Right renal pelvis (tissue), 4 donors: ENCODE results near the gene EID1. TPM values are rescaled to one million over a fixed set of nuclear protein-coding genes. Genes with fewer than 3 reads are reported as not detected.

Experiments used
- DNase-seq, 4 donors: peaks; one replicate each; pipeline ENCODE4 v3.0.0-alpha.2; 2013; ENCODE audit warnings: low read depth in 4 of 4, low spot score in 3 of 4, missing footprints in 1 of 4
- polyA plus RNA-seq, 4 donors: library from polyadenylated mRNA; unstranded; fragments of 120-200 nt; gene quantifications; one replicate each; pipeline ENCODE4 v1.2.1, GENCODE V29; 2013; ENCODE audit not compliant: insufficient read length in 4 of 4

Gene EID1
- polyA plus RNA-seq, 4 donors = 298 to 366 (median 329) TPM

- DNase-seq = no peak
These were observed 9.9 kb upstream of the EID1 start for GRCh38 chr15:48868023-48868422.

GRCh38 chr15:48868536-48868935 lies 9.4 kb upstream of the EID1 start:
- DNase-seq = no peak

DNA sequence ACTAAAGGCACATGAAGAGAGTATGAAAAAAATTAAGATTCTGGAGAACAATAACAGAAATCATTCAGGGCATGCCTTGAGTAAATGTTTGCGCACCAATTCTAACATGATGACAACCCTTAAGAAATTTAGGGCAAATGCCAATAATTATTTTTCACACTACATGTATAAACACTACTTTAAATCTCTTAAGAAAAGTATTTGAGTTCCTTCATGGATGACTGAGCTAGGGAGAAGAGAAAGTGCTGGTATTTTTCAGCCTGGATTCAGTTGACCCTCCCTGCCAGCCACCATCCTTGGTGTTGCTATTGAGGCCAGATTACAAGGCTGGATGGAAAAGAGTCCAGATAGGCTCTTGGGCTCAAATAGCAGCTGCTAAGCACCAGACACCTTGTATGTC lies 8.0 kb upstream of the EID1 start:
- no peak for DNase-seq

DNA sequence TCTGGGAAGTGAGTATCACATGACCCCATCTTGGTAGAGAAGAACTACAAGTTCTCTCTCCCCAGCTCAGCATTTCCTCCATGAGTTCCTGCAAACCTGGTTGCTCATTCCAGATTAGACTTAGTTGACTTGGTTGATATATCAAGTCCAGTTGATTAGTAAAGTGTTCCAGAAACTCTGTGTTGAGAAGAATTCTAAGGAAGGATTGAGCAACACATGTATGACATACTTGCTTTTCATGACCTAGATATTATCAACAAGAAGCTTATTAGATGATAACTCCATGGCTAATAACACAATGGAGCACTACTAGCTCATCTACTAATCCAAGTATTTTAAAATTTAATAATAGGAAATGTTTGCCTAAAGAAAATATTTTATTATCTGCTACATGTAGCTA lies 6.4 kb upstream of the EID1 start:
- no peak for DNase-seq

DNA sequence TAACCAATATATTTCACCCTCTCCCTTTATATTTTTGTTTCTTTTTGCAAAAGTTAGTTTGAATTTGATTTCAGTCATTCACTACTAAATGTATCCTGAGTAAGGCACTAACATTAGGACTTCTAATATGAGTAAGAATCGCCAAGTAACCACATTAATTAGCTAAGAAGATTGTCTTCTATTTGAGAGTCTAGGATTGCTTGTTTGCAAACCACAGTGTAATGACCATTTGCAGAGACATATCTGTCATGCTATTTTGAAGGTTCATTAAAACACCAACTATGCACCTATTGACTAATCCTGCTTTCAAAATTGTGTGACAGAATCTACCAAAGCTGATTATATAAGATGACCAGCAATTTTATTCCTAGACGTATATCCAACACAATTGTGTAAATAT lies 5.3 kb upstream of the EID1 start:
- DNase-seq = no peak

DNA sequence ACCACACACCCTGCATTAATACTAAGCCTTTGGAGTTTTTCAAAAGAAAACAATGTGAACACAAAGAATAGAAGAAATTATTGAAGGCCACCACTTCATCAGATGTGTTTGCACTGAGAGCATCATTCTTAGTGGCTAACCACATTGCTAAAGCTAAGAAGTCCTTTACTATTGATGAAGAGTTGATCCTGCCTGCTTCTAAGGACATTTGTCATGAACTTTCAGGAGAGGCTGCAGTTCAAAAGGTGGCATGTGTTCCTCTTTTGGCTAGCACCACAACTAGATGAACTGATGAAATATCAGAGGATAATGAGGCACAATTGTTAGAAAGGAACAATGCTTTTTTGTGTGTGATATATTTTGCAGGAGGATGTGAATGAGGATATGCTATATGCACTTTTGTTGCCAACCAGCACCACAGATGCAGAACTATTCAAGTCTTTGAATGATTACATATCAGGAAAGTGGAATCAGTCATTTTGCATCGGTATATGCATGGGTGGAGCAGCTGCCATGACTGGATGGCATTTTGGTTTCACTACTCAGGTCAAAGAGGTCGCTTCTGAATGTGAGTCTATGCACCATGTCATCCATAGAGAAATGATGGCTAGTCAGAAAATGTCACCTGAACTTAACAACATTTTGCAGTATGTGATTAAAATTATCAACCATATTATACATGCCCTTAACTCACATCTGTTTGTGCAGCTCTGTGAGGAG lies 2.5 kb upstream of the EID1 start:
- DNase-seq = no peak

GRCh38 chr15:48876057-48876456 lies 1.9 kb upstream of the EID1 start:
- no peak for DNase-seq

GRCh38 chr15:48880070-48880634 lies 2.2 kb downstream of the EID1 start:
- no peak for DNase-seq

GRCh38 chr15:48883699-48884098 lies 5.8 kb downstream of the EID1 start:
- no peak for DNase-seq

DNA sequence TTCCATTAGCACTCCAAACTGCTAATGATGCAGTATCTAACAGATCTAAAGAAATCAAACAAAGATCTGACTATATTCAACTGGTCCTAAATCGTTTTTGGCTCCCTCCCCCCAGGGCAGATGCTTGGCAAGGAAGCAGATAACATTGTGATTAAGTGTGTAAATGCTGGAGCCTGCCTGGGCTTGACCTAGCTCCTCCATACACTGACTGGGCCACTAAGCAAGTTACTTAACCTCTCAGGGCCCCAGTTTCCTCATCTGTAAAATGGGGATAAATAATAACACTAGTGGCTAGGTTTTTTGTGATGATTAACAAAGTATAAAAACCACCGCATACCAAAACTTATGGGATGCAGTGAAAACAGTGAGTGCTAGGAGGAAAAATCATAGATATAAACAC lies 9.2 kb downstream of the EID1 start:
- DNase-seq = no peak

GRCh38 chr15:48888191-48888590 lies 10.3 kb downstream of the EID1 start:
- DNase-seq = no peak

GRCh38 chr15:48888836-48889235 lies 10.9 kb downstream of the EID1 start:
- DNase-seq = no peak

GRCh38 chr15:48889925-48890324 lies 12.0 kb downstream of the EID1 start:
- DNase-seq = no peak

DNA sequence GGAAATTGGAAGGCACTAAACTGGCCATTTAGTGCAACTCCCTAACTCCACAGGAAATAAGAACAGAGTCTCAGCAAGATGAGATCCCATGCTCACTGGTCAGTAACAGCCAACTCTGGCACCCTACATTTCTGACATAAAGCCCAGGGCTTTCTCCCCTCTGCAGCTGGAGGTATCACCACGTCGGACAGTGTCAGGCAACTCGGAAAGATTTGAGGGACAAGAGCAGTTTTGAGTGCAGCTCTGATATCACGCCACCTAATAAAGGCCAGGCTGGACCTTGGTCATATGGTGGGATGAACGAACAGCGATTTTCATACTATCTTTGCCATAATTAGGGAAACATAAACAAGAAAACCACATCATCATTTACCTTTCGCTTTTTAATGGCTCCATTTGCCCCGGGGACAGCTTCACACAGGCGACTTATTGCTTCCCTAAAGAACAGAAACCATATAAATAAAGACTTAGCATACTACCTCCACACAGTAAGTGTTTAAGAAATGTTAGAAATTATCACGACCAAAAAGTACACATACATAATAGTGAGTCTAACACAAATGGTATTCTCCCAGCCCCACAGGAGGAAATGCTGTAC lies 12.5 kb downstream of the EID1 start:
- DNase-seq = no peak

GRCh38 chr15:48891232-48891765 lies 13.4 kb downstream of the EID1 start:
- no peak for DNase-seq

DNA sequence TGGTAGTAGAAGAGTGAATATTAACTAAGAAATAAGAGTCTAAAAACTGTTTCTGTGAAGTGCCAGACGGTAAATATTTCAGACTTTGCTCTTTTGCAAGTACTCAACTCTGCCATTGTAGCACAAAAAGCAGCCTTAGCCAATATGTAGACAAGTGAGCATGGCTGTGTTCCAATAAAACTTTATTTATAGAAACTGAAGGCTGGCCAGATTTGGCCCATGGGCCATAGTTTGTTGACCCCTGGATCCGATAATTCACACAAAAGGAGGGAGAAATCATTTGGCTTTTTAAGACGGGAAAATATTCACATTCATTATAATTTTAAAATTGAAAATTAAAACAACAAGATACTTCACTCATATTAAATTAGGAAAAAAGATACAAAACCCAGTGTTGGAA lies 15.4 kb downstream of the EID1 start:
- no peak for DNase-seq

DNA sequence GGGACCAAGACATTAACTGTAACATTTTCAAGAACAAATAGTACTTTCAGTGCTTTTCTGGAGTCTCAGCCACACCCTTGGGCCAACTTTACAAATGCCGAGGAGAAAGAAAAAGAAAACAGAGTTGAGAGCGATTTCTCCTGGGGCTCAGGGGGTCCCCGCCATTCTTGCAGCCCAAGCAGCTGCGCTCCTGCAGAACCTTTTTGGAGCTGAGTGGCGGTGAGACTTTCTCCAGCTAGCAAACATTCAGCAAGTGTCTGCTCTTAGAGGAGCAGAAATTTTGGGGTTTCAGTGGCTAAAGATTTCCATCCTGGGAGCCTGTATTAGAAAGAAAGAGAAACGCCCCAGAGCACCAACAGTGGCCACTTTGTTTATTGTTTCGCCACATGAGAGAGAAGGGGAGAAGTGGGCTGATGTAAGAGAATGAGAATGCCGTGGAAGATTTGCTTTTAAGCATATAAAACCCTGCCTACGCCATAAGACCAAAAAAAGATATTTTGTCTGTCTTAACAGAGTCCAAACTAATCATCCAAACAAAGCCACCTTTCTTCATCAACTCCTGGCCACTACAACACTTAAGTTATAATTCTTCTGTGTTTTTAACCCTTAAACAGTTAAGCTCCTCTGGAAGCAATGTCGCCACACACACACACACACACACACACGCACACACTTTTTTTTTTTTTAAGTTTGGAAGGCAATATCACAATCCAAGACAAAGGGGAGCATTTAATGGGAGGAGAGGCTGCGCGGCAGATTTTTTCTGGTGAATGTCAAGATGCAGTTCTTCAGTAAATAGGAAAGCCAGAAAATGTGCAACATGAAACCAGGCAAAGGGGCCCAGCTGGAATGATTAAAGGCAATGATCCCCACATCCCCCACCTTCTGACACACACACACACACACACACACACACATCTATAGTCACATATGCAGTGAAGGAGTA lies 19.2 kb downstream of the EID1 start:
- DNase-seq = peak in 3 of 4 donors; percentile 57 to 73 (median 62)

- no peak for DNase-seq
These were observed 20.1 kb downstream of the EID1 start for GRCh38 chr15:48898032-48898431.

- no peak for DNase-seq
These were observed 20.5 kb downstream of the EID1 start for GRCh38 chr15:48898446-48898845.

- no peak for DNase-seq
These were observed 21.9 kb downstream of the EID1 start for GRCh38 chr15:48899793-48900192.

DNA sequence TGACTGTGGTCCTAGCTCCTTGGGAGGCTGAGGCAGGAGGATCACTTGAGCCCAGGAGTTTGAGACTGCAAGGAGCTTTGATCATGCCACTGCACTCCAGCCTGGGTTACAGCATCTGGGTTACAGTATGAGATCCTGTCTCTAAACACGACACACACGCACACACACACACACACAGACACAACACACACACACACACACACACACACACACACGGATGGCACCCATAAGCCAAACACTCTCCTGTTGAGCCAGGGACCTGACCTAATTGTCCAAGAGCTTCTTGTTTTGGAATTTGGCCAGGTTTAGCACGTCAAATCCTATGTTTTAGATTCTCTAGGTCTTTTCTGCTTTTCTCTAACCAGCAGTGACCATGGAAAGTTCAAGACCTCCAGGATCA lies 26.8 kb downstream of the EID1 start:
- no peak for DNase-seq
